H7 (cell line): ENCODE measurements around the gene LIN52. TPM values are rescaled to one million over a fixed set of nuclear protein-coding genes. Genes with fewer than 3 reads are reported as not detected.
A peak's percentile ranks its signal among the peaks of the same experiment; 100 is the strongest.

Experiments
- DNase-seq: peaks from one replicate; pipeline ENCODE4 v3.0.0; 2012
- H3K27me3 ChIP-seq: 2 replicates; pipeline ENCODE4 v1.6.0; 2011; ENCODE audit warnings: mild to moderate bottlenecking, low read length; ENCODE audit not compliant: control insufficient read depth, insufficient read depth
- H3K36me3 ChIP-seq: replicated peaks from 2 replicates; pipeline ENCODE4 v1.5.1; 2011; ENCODE audit warnings: low read length; ENCODE audit not compliant: control insufficient read depth, insufficient read depth
- H3K4me3 ChIP-seq: 2 replicates; pipeline ENCODE4 v1.5.1; 2011; ENCODE audit warnings: low read depth, mild to moderate bottlenecking, control low read depth, low read length, moderate library complexity; ENCODE audit not compliant: insufficient read depth
- total RNA-seq: library from RNA; depleted of rRNA; stranded (reverse); fragments of >200 nt; shearing (Covaris generic); gene quantifications from 2 replicates; pipeline ENCODE4 v1.2.3, GENCODE V29; 2014

The LIN52 gene
- total RNA-seq, 1 experiment from 2014 or later = 13.3 TPM

DNA sequence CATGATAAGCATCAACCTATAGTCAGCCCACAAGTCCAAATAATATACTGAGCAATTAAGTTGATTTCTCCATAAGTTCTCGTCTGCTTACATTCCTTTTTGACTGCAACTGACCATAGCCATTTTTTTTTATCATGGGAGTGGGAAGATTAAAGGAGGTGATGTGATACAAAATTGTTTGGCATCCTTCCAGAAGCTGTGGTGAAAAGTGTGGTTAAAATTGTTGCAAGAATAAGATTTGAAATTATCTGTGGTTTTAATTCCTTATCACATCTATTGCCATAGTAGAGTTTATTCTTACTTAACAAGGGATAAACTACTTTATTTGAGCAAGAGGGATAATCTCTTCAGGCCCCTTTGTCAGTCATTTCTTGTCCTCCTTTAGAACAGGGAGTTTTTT is 50.7 kb downstream of the LIN52 start:
- no peak for DNase-seq
- H3K36me3 ChIP-seq = no peaks in the 10 kb centered on the region
- H3K27me3 ChIP-seq = no peaks in the 10 kb centered on the region
- no peak overlapping the region for H3K4me3 ChIP-seq

DNA sequence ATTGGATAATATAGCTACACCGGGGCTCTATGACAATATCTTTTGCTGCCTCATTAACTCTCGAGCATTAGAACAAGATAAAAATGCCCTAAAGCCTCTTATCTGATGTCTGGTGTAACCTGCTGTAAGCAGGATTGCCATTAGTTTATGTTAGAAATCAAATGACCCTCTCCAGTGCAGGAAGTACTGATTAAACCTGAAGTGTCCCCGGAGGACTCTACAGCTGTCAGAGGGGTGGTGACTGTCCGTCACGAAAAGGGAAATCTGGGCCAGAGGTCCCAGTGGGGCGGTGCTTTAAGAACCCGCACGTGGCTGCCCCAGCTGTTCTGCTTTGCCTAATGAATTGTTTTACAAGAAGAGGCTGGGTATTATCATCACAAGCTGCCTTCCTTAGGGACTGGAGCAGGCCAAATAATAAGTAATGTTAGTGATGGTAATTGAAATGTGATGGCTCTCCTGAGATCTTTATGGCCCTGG is 55.7 kb downstream of the LIN52 start:
- no peaks in the 10 kb centered on the region for H3K36me3 ChIP-seq
- H3K27me3 ChIP-seq = no peaks in the 10 kb centered on the region
- H3K4me3 ChIP-seq = no peak overlapping the region
- DNase-seq = no peak

DNA sequence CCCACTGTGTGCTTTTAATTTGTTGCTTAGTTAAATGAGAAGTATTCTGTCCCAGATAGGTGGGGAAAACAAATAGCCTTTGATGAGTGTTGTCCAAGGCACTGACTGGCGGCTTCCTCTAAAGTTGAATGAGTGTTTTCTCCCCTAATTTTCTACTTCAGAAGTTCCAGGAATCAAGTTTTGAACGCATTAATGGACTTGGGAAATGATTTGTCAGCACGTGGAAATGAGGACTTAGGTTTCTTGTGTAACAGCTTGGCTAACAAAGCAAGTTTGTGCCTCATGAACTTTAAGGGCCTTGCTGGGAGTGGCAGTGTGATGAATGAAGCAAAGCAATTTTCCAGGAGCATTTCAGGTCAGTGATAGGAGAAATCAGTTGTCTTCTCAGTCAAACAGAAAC is 56.9 kb downstream of the LIN52 start:
- DNase-seq = no peak
- no peaks in the 10 kb centered on the region for H3K27me3 ChIP-seq
- no peaks in the 10 kb centered on the region for H3K36me3 ChIP-seq
- no peak overlapping the region for H3K4me3 ChIP-seq

DNA sequence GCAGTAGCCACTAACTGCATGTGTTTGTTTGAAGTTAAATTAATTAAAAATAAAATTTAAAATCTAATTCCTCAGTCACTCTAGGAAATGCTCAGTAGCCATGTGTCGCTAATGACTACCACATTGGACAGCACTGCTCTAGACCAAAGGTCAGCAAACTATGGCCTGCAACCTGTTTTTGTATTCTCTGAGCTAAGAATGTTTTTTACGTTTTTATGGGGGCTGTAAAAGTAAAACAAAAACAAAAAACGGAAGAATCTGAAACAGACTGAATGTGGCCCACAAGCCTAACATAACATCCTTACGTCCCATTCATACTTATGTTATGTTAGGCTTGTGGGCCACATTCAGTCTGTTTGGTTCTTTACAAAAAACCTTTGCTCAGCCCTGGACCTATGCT is 57.8 kb downstream of the LIN52 start:
- Histone ChIP-seq H3K36me3 (no peaks in the 10 kb centered on the region), H3K27me3 (no peaks in the 10 kb centered on the region), H3K4me3 (no peak overlapping the region)
- no peak for DNase-seq

DNA sequence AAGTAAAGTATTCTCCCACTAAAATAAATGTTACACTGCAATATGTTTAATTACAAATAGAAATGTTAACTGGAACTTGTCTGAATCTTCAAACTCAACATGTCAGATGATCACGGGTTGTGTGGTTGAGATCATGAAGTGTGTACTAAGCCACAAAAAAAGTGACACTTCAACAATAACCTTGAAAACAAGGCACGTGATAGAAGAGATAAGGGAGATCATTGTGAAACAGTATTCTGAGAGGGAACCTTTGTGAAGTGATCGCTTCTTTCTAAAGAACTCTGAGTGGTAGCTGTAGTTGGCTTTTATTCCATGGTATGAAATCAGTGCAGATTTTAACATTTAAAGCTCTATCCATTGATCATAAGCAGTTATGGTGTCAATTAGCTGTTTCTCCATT is 60.0 kb downstream of the LIN52 start:
- Histone ChIP-seq H3K4me3 (no peak overlapping the region), H3K27me3 (no peaks in the 10 kb centered on the region), H3K36me3 (no peaks in the 10 kb centered on the region)
- DNase-seq = no peak

DNA sequence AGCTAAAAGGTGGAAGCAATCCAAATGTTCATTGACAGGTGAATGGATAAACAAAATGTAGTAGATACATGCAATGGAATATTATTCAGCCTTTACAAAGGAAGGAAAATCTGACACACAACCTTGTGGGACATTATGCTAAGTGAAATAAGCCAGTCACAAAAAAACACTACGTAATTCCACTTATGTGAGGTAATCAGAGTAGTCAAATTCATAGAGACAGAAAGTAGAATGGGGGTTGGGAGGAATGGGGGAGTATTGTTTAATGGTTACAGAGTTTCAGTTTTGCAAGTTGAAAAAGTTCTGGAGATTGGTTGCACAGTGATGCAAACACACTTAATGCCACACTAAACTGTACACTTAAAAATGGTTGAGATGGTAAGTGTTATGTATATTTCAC is 62.8 kb downstream of the LIN52 start:
- Histone ChIP-seq H3K36me3 (no peaks in the 10 kb centered on the region), H3K27me3 (no peaks in the 10 kb centered on the region), H3K4me3 (no peak overlapping the region)
- no peak for DNase-seq

DNA sequence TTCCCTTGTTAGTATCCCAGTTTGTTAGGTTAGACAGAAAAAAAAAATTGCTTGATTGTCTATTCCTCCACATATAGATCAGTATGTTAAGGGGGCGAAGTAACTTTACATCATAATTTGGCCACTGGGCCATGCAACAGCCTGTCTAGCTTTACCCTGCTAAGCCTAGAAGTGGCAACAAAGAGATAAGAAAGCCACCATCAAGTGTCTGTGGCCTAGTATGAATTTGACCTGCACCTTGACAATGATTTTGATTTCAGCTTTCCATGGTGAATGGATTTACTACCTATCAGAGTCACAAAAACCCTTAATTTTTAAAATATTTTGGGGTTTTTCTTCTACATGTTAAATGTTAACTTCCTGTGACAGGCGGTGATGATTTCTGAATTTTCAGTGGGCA is 63.9 kb downstream of the LIN52 start:
- DNase-seq = no peak
- H3K4me3 ChIP-seq = no peak overlapping the region
- no peaks in the 10 kb centered on the region for H3K36me3 ChIP-seq
- H3K27me3 ChIP-seq = no peaks in the 10 kb centered on the region

DNA sequence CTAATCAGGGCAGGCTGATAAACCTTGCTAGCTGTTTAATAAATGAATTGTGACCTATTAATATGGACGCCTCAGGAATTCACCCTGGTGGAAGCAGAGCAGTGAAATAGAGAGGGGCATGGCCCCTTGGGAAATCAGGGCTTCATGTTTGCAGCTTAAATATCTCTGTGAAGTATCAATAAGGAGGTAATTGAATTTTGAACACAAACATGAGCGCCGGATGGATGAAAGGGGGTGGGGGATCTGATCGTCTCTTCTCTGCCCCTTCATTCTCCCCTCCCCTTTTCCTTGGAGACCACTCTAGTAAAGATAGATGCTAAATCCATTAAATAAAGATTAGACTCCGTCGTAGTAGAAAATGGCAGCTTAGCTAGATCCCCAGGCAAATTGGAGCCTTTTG is 70.5 kb downstream of the LIN52 start:
- Histone ChIP-seq H3K4me3 (no peak overlapping the region), H3K36me3 (no peaks in the 10 kb centered on the region), H3K27me3 (no peaks in the 10 kb centered on the region)
- no peak for DNase-seq

DNA sequence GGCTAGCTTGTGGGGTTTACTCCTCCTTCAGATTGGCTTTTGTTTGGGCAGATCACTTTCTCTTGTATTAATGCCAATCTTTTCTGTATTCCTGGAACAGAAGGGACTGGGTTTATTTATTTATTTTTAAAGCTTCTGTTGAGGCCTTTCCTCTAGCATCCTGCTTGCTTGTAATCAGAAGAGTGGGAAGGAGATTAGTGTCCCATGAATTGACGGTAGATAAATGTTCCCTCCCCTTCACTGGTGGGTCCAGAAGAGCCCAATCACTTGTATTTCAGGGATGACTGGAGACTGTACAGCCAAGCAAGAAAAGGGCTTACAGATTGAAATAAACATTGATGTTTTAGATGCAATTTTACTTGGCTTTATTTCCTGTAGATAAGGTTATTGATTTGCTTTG is 71.0 kb downstream of the LIN52 start:
- Histone ChIP-seq H3K27me3 (no peaks in the 10 kb centered on the region), H3K36me3 (no peaks in the 10 kb centered on the region), H3K4me3 (no peak overlapping the region)
- no peak for DNase-seq

DNA sequence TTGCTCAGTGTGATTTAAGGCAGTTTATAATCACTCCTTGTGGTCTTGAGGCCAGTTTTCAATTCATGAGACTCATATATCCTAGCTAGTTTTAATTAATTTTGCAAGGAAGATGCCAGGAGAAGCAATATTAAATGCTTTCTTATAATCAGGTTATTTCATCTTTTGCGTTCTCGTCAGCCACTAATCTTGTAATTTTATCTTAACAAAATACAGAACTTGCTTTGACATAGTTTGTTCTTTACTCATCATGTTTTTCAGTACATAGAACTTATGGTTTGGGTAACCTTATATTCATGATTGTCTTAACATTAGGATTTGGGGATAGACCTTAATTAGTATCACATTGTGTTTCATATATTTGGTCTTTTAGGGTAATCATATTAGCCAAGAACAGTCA is 76.0 kb downstream of the LIN52 start:
- Histone ChIP-seq H3K36me3 (no peaks in the 10 kb centered on the region; the same call in 1 of the 2 replicates), H3K4me3 (no peak overlapping the region)

DNA sequence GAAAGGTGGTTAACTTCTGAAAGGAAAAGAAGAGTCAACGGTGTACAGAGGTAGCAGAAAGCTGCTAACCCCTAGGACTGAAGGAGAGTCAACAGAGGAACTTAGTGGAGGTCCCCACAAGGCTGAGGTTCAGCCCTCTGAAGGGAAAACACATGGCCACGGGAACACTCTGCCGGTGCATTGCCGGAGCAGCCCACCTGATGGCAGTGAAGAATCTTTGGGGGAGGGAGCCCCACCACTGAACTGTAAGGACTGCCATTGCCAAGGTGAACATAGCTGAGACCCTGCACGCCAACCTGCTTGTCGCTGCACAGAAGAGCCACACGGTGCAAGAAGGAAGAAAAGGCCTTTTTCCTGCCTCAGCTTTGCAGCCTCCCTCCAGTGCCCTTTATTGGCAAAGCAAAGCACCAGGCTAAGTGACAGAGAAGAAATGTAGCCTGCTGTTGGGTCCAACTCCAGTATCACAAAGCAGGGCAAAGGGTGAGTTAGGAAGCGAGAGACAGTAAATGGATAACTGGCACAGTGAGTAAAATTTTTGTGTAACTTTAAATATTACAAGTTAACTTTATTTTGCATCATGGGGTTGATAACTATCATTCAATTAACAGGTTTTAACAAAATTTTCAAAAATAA is 76.9 kb downstream of the LIN52 start:
- no peaks in the 10 kb centered on the region for H3K27me3 ChIP-seq
- no peak overlapping the region for H3K4me3 ChIP-seq
- H3K36me3 ChIP-seq = no peaks in the 10 kb centered on the region; the same call in 1 of the 2 replicates
- peak; percentile 53 for DNase-seq

More for the DNA sequence above, 76.0 kb downstream of the LIN52 start:
- H3K27me3 ChIP-seq = no peaks in the 10 kb centered on the region
- no peak for DNase-seq

DNA sequence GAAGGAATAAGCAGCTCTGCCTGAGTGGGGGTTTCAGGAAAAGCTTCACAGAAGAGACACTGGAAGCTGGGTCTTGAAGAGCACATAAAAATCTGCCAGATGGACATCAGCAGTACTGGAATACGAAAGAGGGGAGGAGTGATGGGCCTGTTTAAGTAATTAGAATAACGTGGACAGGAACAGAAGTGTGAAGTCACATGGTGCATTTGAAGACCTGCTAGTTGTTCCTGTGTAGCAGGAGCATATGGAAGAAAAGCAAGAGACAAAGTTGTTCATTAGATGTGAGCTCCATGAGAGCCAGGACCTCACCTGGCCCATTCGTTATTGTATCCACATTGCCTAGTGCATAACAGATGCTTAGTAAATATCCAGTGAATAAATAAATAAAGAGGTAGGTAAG is 85.2 kb downstream of the LIN52 start:
- no peaks in the 10 kb centered on the region for H3K27me3 ChIP-seq
- no peak overlapping the region for H3K4me3 ChIP-seq
- H3K36me3 ChIP-seq = no peaks in the 10 kb centered on the region
- no peak for DNase-seq

DNA sequence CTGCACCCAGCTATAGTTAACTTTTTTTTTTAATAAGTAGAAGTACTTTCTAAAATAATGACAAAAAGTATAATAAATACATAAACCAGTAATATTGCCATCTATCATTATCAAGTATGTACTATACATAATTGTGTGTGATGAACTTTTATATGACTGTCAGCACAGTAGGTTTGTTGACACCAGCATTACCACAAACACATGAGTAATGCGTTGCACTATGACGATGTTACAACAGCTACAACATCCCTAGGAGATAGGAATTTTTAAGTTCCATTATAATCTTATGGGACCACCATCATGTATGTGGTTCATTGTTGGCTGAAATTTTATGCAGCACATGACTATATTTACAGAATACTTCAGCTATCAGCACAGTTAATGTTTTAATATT is 91.6 kb downstream of the LIN52 start:
- H3K36me3 ChIP-seq = no peaks in the 10 kb centered on the region
- no peak for DNase-seq

DNA sequence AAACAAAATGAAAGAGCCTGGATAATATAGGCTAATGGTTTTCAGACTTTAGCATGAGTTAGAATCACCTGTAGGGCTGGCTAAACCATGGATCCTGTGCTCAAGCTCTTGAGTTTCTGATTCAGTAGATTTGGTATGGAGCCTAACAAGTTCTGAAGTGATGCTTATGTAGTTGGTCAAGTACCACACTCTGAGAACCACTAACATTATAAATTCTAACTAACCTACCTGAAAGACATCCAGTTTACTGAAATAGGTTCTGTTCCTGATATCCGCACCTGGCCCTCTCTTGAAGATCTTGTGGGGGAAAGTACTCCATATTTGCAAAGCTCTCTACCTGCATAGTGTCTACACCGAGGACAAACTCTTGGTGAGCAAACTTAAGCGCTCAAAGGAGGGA is 95.1 kb downstream of the LIN52 start:
- Histone ChIP-seq H3K4me3 (no peak overlapping the region), H3K36me3 (no peaks in the 10 kb centered on the region), H3K27me3 (no peaks in the 10 kb centered on the region)
- no peak for DNase-seq

More for the DNA sequence above, 91.6 kb downstream of the LIN52 start:
- Histone ChIP-seq H3K27me3 (no peaks in the 10 kb centered on the region), H3K4me3 (no peak overlapping the region)

DNA sequence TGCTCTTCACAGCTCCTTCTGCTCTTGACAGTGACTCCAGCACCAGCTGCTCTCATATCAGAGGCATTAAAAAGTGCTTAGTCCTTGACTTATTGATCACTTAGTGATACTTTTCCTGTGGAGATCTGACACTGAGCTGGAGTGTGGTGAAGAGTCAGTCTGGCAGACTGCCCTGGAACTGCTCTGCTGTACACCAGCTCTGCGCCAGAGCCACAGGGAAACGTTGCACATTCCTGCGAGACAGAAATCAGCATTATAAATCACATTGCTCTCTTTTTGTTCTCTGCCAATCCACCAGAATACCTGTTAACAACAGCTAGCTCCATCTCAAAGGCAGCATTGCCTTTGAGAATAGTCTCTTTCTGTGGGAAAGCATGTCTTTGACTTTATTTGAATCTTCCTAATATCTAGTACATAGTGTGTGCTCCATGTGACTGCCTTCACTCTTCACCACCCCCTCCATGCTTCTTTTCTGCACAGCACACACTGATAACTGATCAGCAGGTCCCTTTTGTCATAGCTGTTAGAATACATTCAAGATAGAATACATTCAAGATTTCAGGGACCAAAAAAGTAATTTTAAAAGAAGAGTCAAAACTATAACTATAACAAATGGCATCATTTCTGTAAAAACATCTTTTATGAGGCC is 106.3 kb downstream of the LIN52 start:
- H3K36me3 ChIP-seq = no peaks in the 10 kb centered on the region
- no peak for DNase-seq
- no peaks in the 10 kb centered on the region for H3K27me3 ChIP-seq
- H3K4me3 ChIP-seq = no peak overlapping the region
